GM23338 (cell line): ENCODE measurements around the gene PIGK. TPM values are rescaled to one million over a fixed set of nuclear protein-coding genes. Genes with fewer than 3 reads are reported as not detected.

Experiments used
- ATAC-seq: fragments of 200-7000 bp; cut with Tn5 transposase; 3 replicates; pipeline ENCODE4 v1.9.1; 2020
- DNase-seq: peaks from one replicate; pipeline ENCODE4 v3.0.0-alpha.2; 2015; ENCODE audit warnings: low spot score
- H2AFZ ChIP-seq: fragments of 200-600 bp; sonication (generic); 2 replicates; pipeline ENCODE4 v1.8.0; 2016; ENCODE audit warnings: antibody characterized with exemption, mild to moderate bottlenecking, moderate library complexity
- H3F3A ChIP-seq: fragments of 200-600 bp; sonication (generic); replicated peaks from 2 replicates; pipeline ENCODE4 v1.8.0; 2017; ENCODE audit warnings: antibody characterized with exemption, mixed run types, low read depth
- H3K27ac ChIP-seq: fragments of 200-600 bp; sonication (generic); 2 replicates; pipeline ENCODE4 v1.6.1; 2016; ENCODE audit warnings: low read depth
- H3K27me3 ChIP-seq: fragments of 200-600 bp; sonication (generic); 2 replicates; pipeline ENCODE4 v1.8.0; 2016; ENCODE audit warnings: mild to moderate bottlenecking, mixed run types, moderate library complexity; ENCODE audit not compliant: insufficient read depth
- H3K36me3 ChIP-seq: fragments of 200-600 bp; sonication (generic); 2 replicates; pipeline ENCODE4 v1.8.0; 2016; ENCODE audit warnings: mild to moderate bottlenecking; ENCODE audit not compliant: insufficient read depth
- H3K4me1 ChIP-seq: fragments of 200-600 bp; sonication (generic); 2 replicates; pipeline ENCODE4 v1.8.0; 2016; ENCODE audit warnings: mild to moderate bottlenecking, moderate library complexity; ENCODE audit not compliant: insufficient read depth
- H3K4me2 ChIP-seq: fragments of 200-600 bp; sonication (generic); 2 replicates; pipeline ENCODE4 v1.7.1; 2017; ENCODE audit warnings: mixed run types
- H3K4me3 ChIP-seq: fragments of 200-600 bp; sonication (generic); 2 replicates; pipeline ENCODE4 v1.6.1; 2016; ENCODE audit warnings: mixed run types
- H3K79me2 ChIP-seq: fragments of 200-600 bp; sonication (generic); replicated peaks from 2 replicates; pipeline ENCODE4 v1.8.0; 2017; ENCODE audit warnings: mild to moderate bottlenecking; ENCODE audit not compliant: insufficient read depth
- H3K9me2 ChIP-seq: fragments of 200-600 bp; sonication (generic); 2 replicates; pipeline ENCODE4 v1.8.0; 2017; ENCODE audit not compliant: insufficient read depth
- H4K20me1 ChIP-seq: fragments of 200-600 bp; sonication (generic); replicated peaks from 2 replicates; pipeline ENCODE4 v1.8.0; 2017; ENCODE audit warnings: mild to moderate bottlenecking; ENCODE audit not compliant: insufficient read depth
- H3K27ac Mint-ChIP-seq: 2 replicates; pipeline ENCODE4 v1.8.0; 2020; ENCODE audit warnings: inconsistent platforms, mild to moderate bottlenecking, moderate library complexity, mixed read lengths
- H3K27me3 Mint-ChIP-seq: 3 replicates; pipeline ENCODE4 v1.8.0; 2022; ENCODE audit warnings: low read depth, mild to moderate bottlenecking, moderate library complexity, mixed read lengths, inconsistent platforms; ENCODE audit not compliant: insufficient read depth, poor library complexity
- H3K36me3 Mint-ChIP-seq: 3 replicates; pipeline ENCODE4 v1.8.0; 2021; ENCODE audit warnings: low read depth, mild to moderate bottlenecking, inconsistent platforms, moderate library complexity, mixed read lengths
- H3K4me1 Mint-ChIP-seq: 3 replicates; pipeline ENCODE4 v1.8.0; 2020; ENCODE audit warnings: mild to moderate bottlenecking, inconsistent platforms, mixed read lengths
- H3K4me3 Mint-ChIP-seq: 3 replicates; pipeline ENCODE4 v1.8.0; 2021; ENCODE audit warnings: moderate library complexity, mild to moderate bottlenecking, inconsistent platforms, mixed read lengths
- H3K9me3 Mint-ChIP-seq: 3 replicates; pipeline ENCODE4 v1.8.0; 2020; ENCODE audit warnings: moderate library complexity, mild to moderate bottlenecking, inconsistent platforms, mixed read lengths
- CREB1 ChIP-seq: fragments of 250-450 bp; sonication (Bioruptor Pico); IDR thresholded peaks from 2 replicates; pipeline ENCODE4 v1.5.0; 2020; ENCODE audit warnings: low read depth, mild to moderate bottlenecking, moderate library complexity
- CTCF ChIP-seq, 2 experiments: fragments of 200-600 bp in 1 of 2; sonication (generic) in 1 of 2; conservative IDR thresholded peaks; 2 replicates each; pipeline versions ENCODE4 v1.5.1 to v1.6.1; 2016 to 2017; ENCODE audit warnings: antibody characterized with exemption in 2 of 2, low read depth in 2 of 2, mild to moderate bottlenecking in 2 of 2, moderate library complexity in 1 of 2
- ETS1 ChIP-seq: IDR thresholded peaks from 2 replicates; pipeline ENCODE4 v1.6.1; 2016; ENCODE audit warnings: antibody characterized with exemption
- EZH2 ChIP-seq: fragments of 200-600 bp; sonication (generic); IDR thresholded peaks from one replicate; pipeline ENCODE4 v1.8.0; 2017; ENCODE audit warnings: antibody characterized with exemption, mild to moderate bottlenecking, low read depth; ENCODE audit not compliant: unreplicated experiment
- EZH2phosphoT487 ChIP-seq: fragments of 200-600 bp; sonication (generic); IDR thresholded peaks from one replicate; pipeline ENCODE4 v1.8.1; 2018; ENCODE audit warnings: antibody characterized with exemption; ENCODE audit not compliant: unreplicated experiment
- JUNB ChIP-seq: IDR thresholded peaks from one replicate; pipeline ENCODE4 v1.6.1; 2016; ENCODE audit warnings: antibody characterized with exemption; ENCODE audit not compliant: unreplicated experiment
- NANOG ChIP-seq: IDR thresholded peaks from 2 replicates; pipeline ENCODE4 v1.6.1; 2016; ENCODE audit warnings: antibody characterized with exemption, borderline replicate concordance
- POLR2AphosphoS5 ChIP-seq: IDR thresholded peaks from 2 replicates; pipeline ENCODE4 v1.6.1; 2016; ENCODE audit warnings: antibody characterized with exemption, low read depth
- REST ChIP-seq: IDR thresholded peaks from one replicate; pipeline ENCODE4 v1.6.1; 2018; ENCODE audit warnings: antibody characterized with exemption; ENCODE audit not compliant: unreplicated experiment
- STAT1 ChIP-seq: IDR thresholded peaks from one replicate; pipeline ENCODE4 v1.6.1; 2016; ENCODE audit warnings: antibody characterized with exemption; ENCODE audit not compliant: unreplicated experiment
- ZNF114 ChIP-seq: fragments of 250-450 bp; sonication (Bioruptor Pico); IDR thresholded peaks from 2 replicates; pipeline ENCODE4 v1.5.0; 2020; ENCODE audit warnings: mild to moderate bottlenecking, moderate library complexity
- ZNF331 ChIP-seq: fragments of 250-450 bp; sonication (Bioruptor Pico); IDR thresholded peaks from 2 replicates; pipeline ENCODE4 v1.5.0; 2020; ENCODE audit warnings: low read depth, mild to moderate bottlenecking, moderate library complexity
- ZNF462 ChIP-seq: fragments of 250-450 bp; sonication (Bioruptor Pico); IDR thresholded peaks from 2 replicates; pipeline ENCODE4 v1.5.0; 2020; ENCODE audit warnings: mild to moderate bottlenecking, moderate library complexity
- polyA plus RNA-seq: library from polyadenylated mRNA; unstranded; fragments of >200 nt; fragmentation: Nextera tagmentation; extraction: Ambion mirVana; gene quantifications from 2 replicates; pipeline ENCODE4 v1.2.1, GENCODE V29; 2016
- total RNA-seq: library from RNA; depleted of rRNA; stranded (reverse); fragments of >200 nt; shearing (Covaris generic); gene quantifications from 2 replicates; pipeline ENCODE4 v1.2.3, GENCODE V29; 2014

Gene PIGK
- total and polyA plus RNA-seq, 2 experiments from 2014 or later, result 16.4 to 26.4 TPM

- Histone ChIP-seq H3K4me2 (no peak overlapping the region), H3F3A (no peaks in the 10 kb centered on the region), H3K79me2 (no peaks in the 10 kb centered on the region), H3K27me3 (no peaks in the 10 kb centered on the region), H3K9me2 (no peaks in the 10 kb centered on the region), H3K4me1 (no peaks in the 10 kb centered on the region), H2AFZ (no peak overlapping the region), H3K36me3 (no peaks in the 10 kb centered on the region), H3K27ac (no peak overlapping the region), H3K4me3 (no peak overlapping the region), H4K20me1 (no peaks in the 10 kb centered on the region)
- Mint-ChIP-seq H3K9me3 (peaks cover 4% of the 10 kb centered on the region; the same call in 1 of the 3 replicates), H3K27me3 (no peaks in the 10 kb centered on the region), H3K4me3 (no peak overlapping the region), H3K36me3 (no peaks in the 10 kb centered on the region), H3K4me1 (no peaks in the 10 kb centered on the region), H3K27ac (peak overlapping the region; percentile 26; the same call in 1 of the 2 replicates)
- TF ChIP-seq EZH2phosphoT487, result no peak
- no peak for TF ChIP-seq EZH2
- TF ChIP-seq ETS1, result no peak
- TF ChIP-seq POLR2AphosphoS5, result no peak
- no peak for TF ChIP-seq ZNF114 (CRISPR knock-in tag)
- no peak for TF ChIP-seq STAT1
- no peak for TF ChIP-seq REST
- no peak for TF ChIP-seq JUNB
- no peak for TF ChIP-seq ZNF462 (CRISPR knock-in tag)
- no peak for TF ChIP-seq NANOG
- TF ChIP-seq CTCF (conservative IDR thresholded peaks at IDR 0.05; ENCODE audit: low read depth in 2 of 2), result no peak
- TF ChIP-seq ZNF331, result no peak
- no peak for TF ChIP-seq CREB1 (CRISPR knock-in tag)
- no peak for ATAC-seq
- no peak for DNase-seq
Observed at GRCh38 chr1:77096496-77097255, 122.6 kb downstream of the PIGK start.
